ENCODE measurements around the gene PRC1. TPM values are rescaled to one million over a fixed set of nuclear protein-coding genes. Genes with fewer than 3 reads are reported as not detected.
"Not testable (repeated sequence)": the region's sequence is repeated elsewhere in the genome, so short reads cannot be mapped to it uniquely, and the experiment has no call there.

The PRC1 gene, protein sequence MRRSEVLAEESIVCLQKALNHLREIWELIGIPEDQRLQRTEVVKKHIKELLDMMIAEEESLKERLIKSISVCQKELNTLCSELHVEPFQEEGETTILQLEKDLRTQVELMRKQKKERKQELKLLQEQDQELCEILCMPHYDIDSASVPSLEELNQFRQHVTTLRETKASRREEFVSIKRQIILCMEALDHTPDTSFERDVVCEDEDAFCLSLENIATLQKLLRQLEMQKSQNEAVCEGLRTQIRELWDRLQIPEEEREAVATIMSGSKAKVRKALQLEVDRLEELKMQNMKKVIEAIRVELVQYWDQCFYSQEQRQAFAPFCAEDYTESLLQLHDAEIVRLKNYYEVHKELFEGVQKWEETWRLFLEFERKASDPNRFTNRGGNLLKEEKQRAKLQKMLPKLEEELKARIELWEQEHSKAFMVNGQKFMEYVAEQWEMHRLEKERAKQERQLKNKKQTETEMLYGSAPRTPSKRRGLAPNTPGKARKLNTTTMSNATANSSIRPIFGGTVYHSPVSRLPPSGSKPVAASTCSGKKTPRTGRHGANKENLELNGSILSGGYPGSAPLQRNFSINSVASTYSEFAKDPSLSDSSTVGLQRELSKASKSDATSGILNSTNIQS
- 100 to 1,000 TPM; 115 to 233 TPM for total RNA-seq

DNA sequence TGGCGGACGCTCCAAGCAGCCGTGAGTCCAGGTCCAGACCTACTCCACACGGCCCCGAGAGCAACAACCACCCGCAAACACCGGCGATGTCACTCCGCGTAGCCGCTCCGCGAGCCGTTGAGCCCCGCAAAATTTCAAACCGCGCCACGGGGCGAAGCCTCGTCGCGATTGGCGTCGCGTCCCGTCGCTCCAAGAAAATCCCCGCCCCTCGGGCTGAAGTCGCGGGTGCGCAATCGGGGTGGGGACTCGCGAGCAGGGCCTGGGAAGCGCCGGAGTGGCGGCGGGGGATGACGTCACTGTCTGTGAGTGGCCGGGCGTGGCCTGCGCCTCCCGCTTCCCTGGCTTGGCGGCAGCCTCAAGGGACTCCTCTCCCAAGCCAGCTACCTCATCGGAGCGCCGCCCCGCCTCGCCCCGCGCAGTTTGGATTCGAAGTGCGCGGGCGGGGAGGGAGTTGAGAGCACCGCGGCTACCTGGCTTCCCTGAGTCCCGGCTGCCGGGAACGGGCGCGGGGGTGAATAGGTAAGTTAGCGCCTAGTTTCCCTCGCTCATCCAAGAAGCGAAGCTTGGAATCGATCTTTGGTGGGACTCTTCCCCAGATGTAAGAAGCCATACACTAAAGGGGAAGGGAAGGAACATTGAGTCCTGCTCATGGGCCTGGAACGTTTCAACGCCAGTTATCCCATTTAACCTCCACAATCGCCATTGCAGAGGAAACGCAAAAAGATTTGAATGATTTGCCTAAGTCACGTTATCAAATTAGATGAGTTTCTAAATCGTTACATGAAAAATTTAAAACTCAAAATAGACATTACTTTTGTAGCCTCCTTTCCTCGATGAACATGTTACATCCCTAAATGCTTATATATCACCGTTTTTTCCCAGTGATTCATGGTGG is at the start of gene PRC1:
Gene PRC1 (minus strand): TSS at position 119 of the 895 bp plus-strand sequence. CDS start 118 bp downstream, at position 1.
- Mint-ChIP-seq H3K27ac (peak within 1 kb of the TSS; percentile 96 to 100), H3K36me3 (peaks cover 15 to 42% of the 10 kb centered on the region in 2 donors), H3K9me3 (no peaks in the 10 kb centered on the region)
- DNase-seq (ENCODE audit: low spot score in 2 of 2) (peak; percentile 98 to 99), ATAC-seq (peak; percentile 99 to 100)

DNA sequence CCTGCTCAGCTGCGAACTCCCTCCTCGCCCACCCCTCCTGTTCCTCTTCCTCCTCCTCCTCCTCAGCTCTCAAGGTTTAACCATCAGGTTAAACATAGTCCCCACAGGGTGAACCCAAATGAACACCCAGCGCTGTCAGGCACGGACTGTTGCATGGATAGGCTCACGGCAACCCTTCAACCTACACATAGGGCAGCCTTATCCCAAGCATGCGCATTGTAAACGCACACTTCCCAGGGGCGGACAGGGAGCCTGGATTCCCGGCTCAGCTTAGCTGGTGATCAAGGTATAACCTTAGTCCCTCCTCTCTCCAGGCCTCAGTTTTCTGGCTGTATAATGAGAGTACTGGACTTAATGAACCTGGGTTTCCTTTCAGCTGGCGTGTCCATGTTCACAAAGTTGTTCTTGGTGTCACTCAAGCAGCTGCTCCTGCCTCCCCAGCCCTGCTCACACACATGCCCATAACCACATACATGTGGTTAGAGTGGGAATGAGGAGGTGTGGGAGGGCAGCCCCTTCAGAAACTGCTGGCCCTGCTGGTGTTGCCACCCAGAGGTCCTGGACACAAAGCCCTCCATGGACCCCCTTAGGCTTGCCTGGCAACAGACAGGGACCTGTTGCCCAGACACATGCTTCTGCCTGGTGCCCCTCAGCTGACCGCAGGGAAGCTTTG is 49.0 kb upstream of the PRC1 start:
- Mint-ChIP-seq H3K36me3 (no peaks in the 10 kb centered on the region), H3K27ac (no peak overlapping the region), H3K9me3 (no peaks in the 10 kb centered on the region)
- ATAC-seq (no peak), DNase-seq (ENCODE audit: low spot score in 2 of 2) (no peak)

- Mint-ChIP-seq H3K9me3 (no peaks in the 10 kb centered on the region), H3K27ac (no peak overlapping the region), H3K36me3 (no peaks in the 10 kb centered on the region)
- no peak for DNase-seq (ENCODE audit: low spot score in 2 of 2)
- no peak for ATAC-seq
These were observed 46.5 kb upstream of the PRC1 start for GRCh38 chr15:91040856-91041255.

GRCh38 chr15:91039996-91040395 is 45.7 kb upstream of the PRC1 start:
- DNase-seq (ENCODE audit: low spot score in 2 of 2) (no peak), ATAC-seq (no peak)
- Mint-ChIP-seq H3K27ac (no peak overlapping the region), H3K9me3 (no peaks in the 10 kb centered on the region), H3K36me3 (no peaks in the 10 kb centered on the region)

DNA sequence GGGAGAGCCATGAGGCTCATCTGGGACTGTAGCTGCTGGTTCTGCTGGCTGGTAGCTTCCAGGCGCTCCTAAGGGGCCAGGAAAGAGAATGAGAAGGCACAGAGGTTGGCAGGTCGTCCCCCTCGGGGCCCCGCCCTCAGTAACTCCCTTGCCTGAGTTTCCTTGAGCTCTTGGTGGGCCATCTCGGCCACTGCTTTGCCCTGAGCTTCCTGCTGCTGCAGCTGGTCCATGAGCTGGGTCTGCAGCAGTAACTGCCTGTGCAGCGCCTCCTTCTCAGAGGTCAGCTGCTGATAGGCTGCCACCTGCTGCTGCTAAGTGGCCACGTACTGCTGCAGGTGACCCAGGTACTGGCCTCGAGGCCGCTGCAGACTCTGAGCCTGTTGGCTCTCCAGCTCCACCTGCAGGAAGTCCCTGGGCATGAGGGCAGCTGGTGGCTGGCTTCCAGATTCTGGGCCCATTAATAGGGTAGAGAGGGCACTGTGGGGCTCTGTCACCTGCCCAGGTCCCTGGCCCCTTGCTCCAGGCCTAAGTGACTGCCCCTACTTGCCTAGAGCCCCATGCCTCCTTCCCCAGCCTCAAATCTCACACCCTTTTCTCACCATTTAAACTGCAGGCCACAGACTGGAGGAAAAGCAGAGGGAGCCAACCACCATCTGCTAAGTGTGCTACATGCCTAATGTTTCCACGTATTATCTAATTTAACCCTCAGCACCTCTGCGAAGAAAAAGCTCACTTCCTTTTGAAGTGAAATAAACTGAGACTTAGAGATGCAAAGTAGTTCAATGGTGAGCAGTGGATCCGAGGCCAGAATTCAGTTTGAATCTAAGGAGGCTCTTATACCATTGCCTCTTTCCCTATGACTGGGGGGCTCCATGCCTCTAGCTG is 38.8 kb upstream of the PRC1 start:
- Mint-ChIP-seq H3K27ac (peak overlapping the region in 1 of 2 donors; percentile 11), H3K36me3 (no peaks in the 10 kb centered on the region), H3K9me3 (no peaks in the 10 kb centered on the region)
- DNase-seq (ENCODE audit: low spot score in 2 of 2), result peak; percentile 63 to 71
- peak; percentile 78 to 84 for ATAC-seq

DNA sequence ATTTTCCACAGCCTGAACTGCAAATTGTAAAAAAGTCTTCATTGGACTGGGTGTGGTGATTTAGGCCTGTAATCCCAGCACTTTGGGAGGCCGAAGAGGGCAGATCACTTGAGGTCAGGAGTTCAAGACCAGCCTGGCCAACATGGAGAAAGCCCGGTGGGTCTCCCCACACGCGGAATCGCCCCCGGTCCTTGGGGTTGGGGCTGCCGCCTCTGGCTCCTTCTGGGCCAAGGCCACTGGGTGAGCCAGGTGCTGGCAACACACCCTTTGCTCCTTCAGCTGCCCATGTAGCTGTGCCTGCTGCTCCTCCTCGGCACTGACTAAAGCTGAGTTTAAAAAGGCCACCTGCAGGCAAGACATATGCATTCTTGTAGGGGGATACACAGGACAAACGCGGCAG is 37.5 kb upstream of the PRC1 start:
- Mint-ChIP-seq H3K36me3 (no peaks in the 10 kb centered on the region), H3K27ac (peak overlapping the region in 1 of 2 donors; percentile 15), H3K9me3 (no peaks in the 10 kb centered on the region)
- no peak for DNase-seq (ENCODE audit: low spot score in 2 of 2)
- ATAC-seq, result no peak

DNA sequence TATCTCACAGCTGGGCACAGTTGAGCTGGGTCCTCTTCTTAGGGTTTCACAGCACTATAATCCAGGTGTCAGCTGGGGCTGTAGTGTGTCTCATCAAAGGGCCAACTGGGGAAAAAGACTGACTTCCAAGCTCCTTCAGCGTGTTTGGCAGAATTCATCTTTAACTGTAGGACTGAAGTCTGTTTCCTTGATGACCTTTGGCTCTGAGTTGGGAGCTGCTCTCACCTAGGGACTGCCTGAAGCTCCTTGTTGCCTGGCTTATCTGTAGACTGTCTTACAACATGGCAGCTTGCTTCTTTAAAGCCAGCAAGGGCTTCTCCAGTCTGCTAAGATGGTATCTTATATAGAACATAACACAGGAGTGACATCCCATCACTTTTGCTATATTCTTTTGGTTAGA is 33.3 kb upstream of the PRC1 start:
- DNase-seq (ENCODE audit: low spot score in 2 of 2), result no peak
- H3K36me3 Mint-ChIP-seq, result no peaks in the 10 kb centered on the region
- no peak for ATAC-seq
- H3K27ac Mint-ChIP-seq, result peak overlapping the region in 1 of 2 donors; percentile 42
- H3K9me3 Mint-ChIP-seq, result no peaks in the 10 kb centered on the region

DNA sequence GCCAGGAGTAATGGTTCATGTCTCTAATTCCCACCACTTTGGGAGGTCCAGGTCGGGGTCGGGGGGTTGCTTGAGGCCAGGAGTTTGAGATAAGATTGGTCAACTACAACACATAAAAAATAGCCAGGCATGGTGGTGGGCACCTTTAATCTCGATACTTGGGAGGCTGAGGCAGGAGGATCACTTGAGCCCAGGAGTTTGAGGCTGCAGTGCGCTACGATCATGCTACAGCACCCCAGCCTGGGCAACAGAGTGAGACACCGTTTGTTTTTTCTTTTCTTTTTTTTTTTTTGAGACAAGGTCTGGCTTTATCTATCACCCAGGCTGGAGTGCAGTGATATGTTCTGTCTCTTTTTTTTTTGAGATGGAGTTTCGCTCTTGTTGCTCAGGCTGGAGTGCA is 29.4 kb upstream of the PRC1 start:
- Mint-ChIP-seq H3K27ac (no peak overlapping the region), H3K36me3 (peaks cover 0 to 11% of the 10 kb centered on the region in 2 donors), H3K9me3 (no peaks in the 10 kb centered on the region)
- no peak for DNase-seq (ENCODE audit: low spot score in 2 of 2)
- no peak for ATAC-seq

DNA sequence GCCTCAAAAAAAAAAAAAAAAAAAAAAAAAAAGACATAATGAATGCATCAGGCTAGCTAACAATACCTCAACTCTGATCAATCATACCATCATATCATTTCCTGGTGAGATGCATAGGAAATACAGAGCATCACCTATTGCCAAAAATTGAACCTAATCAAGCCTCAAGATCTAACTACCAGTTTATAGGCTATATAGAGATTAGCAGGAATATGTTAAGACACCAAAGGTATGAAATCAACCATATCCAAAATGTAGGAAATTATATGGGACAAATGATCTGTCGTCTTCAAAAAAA is 28.4 kb upstream of the PRC1 start:
- Mint-ChIP-seq H3K27ac (peak overlapping the region; percentile 89 to 93), H3K36me3 (peaks cover 0 to 11% of the 10 kb centered on the region in 2 donors), H3K9me3 (no peaks in the 10 kb centered on the region)
- DNase-seq (ENCODE audit: low spot score in 2 of 2) (no peak), ATAC-seq (no peak)

GRCh38 chr15:91022075-91022831 is 27.9 kb upstream of the PRC1 start, which contains the start of gene VPS33B:
Gene VPS33B (minus strand): TSS chr15:91022594. CDS start chr15:91022249, 345 bp downstream.
- Mint-ChIP-seq H3K9me3 (no peaks in the 10 kb centered on the region), H3K27ac (peak within 1 kb of the TSS; percentile 89 to 93), H3K36me3 (peaks cover 0 to 11% of the 10 kb centered on the region in 2 donors)
- ATAC-seq (peak; percentile 87 to 91), DNase-seq (ENCODE audit: low spot score in 2 of 2) (peak; percentile 75 to 84)

- DNase-seq (ENCODE audit: low spot score in 2 of 2) (no peak), ATAC-seq (peak in 1 of 2 donors; percentile 25)
- H3K27ac Mint-ChIP-seq, result peak overlapping the region; percentile 89 to 93
These were observed 27.3 kb upstream of the PRC1 start for GRCh38 chr15:91021516-91022074.

DNA sequence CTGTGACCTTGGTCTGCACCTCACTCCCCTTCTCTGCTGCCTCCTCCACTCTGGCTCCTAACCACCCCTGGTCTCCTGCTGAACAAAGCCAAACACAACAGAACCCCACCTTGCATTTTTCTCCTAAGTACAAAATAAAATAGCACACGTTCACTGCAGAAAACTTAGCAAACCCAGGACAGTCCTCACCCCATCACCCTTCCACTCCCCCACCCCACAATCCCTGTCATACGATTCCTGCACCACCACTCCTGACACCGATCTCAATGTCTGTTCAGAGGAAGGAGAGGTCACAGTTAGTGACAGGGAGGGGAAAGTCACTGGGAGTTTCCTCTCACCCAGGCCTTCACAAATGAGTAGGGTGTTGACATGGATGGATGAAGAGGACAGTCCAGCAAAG is 23.8 kb upstream of the PRC1 start:
- H3K27ac Mint-ChIP-seq, result peak overlapping the region; percentile 3 to 38
- no peak for ATAC-seq

More at GRCh38 chr15:91021516-91022074, 27.3 kb upstream of the PRC1 start:
- Mint-ChIP-seq H3K9me3 (no peaks in the 10 kb centered on the region), H3K36me3 (peaks cover 0 to 11% of the 10 kb centered on the region in 2 donors)

GRCh38 chr15:91017716-91018115 is 23.4 kb upstream of the PRC1 start:
- peaks cover 0 to 11% of the 10 kb centered on the region in 2 donors for H3K36me3 Mint-ChIP-seq
- H3K9me3 Mint-ChIP-seq, result no peaks in the 10 kb centered on the region
- ATAC-seq (no peak), DNase-seq (ENCODE audit: low spot score in 2 of 2) (no peak)
- H3K27ac Mint-ChIP-seq, result peak overlapping the region; percentile 3 to 38

More for the DNA sequence above, 23.8 kb upstream of the PRC1 start:
- H3K9me3 Mint-ChIP-seq, result no peaks in the 10 kb centered on the region
- peaks cover 0 to 11% of the 10 kb centered on the region in 2 donors for H3K36me3 Mint-ChIP-seq
- no peak for DNase-seq (ENCODE audit: low spot score in 2 of 2)

- H3K36me3 Mint-ChIP-seq; ATAC-seq; H3K27ac Mint-ChIP-seq; H3K9me3 Mint-ChIP-seq; DNase-seq (ENCODE audit: low spot score in 2 of 2): not testable (repeated sequence)
These were observed 19.4 kb upstream of the PRC1 start for GRCh38 chr15:91013701-91014100.

Measured in activated naive CD4-positive, alpha-beta T cell treated with anti-CD3 and anti-CD28 coated beads, Interleukin-2, amount 50 U/mL, for 72 hours (primary cell).